Measurements from ENCODE around the gene CLC.

GRCh38 chr19:39765091-39766076, 27.6 kb upstream of the CLC start:
- TF ChIP-seq CTCF (IDR thresholded peaks at IDR 0.05; ENCODE audit: low read depth, low read length, poor library complexity, severe bottlenecking) (peak; percentile 87), EZH2phosphoT487 (IDR thresholded peaks at IDR 0.05; ENCODE audit: borderline replicate concordance, low read length) (no peak)
